PC-9 (cell line): ENCODE data around the gene OR1N2.

Experiments
- EZH2 ChIP-seq: fragments of 200-600 bp; sonication (generic); IDR thresholded peaks from 2 replicates; pipeline ENCODE4 v1.8.0; 2017; ENCODE audit warnings: antibody characterized with exemption, low read depth
- TF ChIP-seq, protein P1 (sequence below): fragments of 200-600 bp; sonication (generic); conservative IDR thresholded peaks from 2 replicates; pipeline ENCODE4 v1.6.1; 2017; ENCODE audit warnings: mixed run types, antibody characterized with exemption, mild to moderate bottlenecking, moderate library complexity

DNA sequence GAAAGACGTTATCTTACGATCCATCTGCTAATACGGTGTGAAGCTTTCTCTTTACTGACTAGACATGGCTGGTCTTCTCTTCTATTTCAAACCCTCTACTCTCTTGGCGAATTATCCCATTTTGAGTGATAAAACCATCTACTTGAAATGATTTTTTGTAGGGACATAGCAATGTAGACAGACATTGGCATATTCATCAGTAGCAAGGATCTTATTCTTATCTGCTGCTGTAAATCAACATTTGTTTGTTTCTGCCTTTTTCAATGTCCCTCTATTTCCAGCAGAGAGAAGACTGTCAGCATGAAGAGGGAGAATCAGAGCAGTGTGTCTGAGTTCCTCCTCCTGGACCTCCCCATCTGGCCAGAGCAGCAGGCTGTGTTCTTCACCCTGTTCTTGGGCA lies 34.1 kb upstream of the OR1N2 start, which contains the start of gene OR1J4:
- TF ChIP-seq, protein P1, sequence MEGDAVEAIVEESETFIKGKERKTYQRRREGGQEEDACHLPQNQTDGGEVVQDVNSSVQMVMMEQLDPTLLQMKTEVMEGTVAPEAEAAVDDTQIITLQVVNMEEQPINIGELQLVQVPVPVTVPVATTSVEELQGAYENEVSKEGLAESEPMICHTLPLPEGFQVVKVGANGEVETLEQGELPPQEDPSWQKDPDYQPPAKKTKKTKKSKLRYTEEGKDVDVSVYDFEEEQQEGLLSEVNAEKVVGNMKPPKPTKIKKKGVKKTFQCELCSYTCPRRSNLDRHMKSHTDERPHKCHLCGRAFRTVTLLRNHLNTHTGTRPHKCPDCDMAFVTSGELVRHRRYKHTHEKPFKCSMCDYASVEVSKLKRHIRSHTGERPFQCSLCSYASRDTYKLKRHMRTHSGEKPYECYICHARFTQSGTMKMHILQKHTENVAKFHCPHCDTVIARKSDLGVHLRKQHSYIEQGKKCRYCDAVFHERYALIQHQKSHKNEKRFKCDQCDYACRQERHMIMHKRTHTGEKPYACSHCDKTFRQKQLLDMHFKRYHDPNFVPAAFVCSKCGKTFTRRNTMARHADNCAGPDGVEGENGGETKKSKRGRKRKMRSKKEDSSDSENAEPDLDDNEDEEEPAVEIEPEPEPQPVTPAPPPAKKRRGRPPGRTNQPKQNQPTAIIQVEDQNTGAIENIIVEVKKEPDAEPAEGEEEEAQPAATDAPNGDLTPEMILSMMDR: no peak
- no peak for TF ChIP-seq EZH2
